PC-3 (cell line): ENCODE data around the gene SLC13A3.

ENCODE experiments used
- CTCF ChIP-seq: fragments of 300-600 bp; sonication (generic); conservative IDR thresholded peaks from 2 replicates; pipeline ENCODE4 v1.5.1; 2017; ENCODE audit warnings: antibody characterized with exemption, low read depth, mild to moderate bottlenecking, low read length
- EZH2 ChIP-seq: fragments of 300-600 bp; sonication (generic); IDR thresholded peaks from one replicate; pipeline ENCODE4 v1.6.1; 2017; ENCODE audit warnings: antibody characterized with exemption, mild to moderate bottlenecking, low read length; ENCODE audit not compliant: unreplicated experiment

- TF ChIP-seq CTCF (no peak), EZH2 (no peak)
These were observed 14.2 kb downstream of the SLC13A3 start for GRCh38 chr20:46637020-46637419.
